Transverse colon (tissue), 4 donors: ENCODE measurements around the gene SERPINB10. TPM values are rescaled to one million over a fixed set of nuclear protein-coding genes. Genes with fewer than 3 reads are reported as not detected.

ENCODE experiments used
- DNase-seq: peaks from one replicate; pipeline ENCODE4 v3.0.0-alpha.2; 2019
- H3K27ac ChIP-seq, 4 donors: fragments of 200-600 bp; sonication (generic); 2 replicates each; pipeline ENCODE4 v1.5.1; 2016 to 2018; ENCODE audit warnings: inconsistent platforms in 4 of 4
- H3K27me3 ChIP-seq: fragments of 200-600 bp; sonication (generic); 2 replicates; pipeline ENCODE4 v1.5.1; 2017; ENCODE audit warnings: inconsistent platforms
- H3K36me3 ChIP-seq, 4 donors: fragments of 200-600 bp; sonication (generic); 2 replicates each; pipeline ENCODE4 v1.5.1; 2017 to 2019; ENCODE audit warnings: inconsistent platforms in 4 of 4
- H3K4me1 ChIP-seq, 4 donors: fragments of 200-600 bp; sonication (generic); 2 replicates each; pipeline ENCODE4 v1.5.1; 2017 to 2020; ENCODE audit warnings: inconsistent platforms in 4 of 4
- H3K4me3 ChIP-seq, 4 donors: fragments of 200-600 bp; sonication (generic); 1 replicate in 1 of 4; 2 replicates in 3 of 4; pipeline versions ENCODE4 v1.5.1 to v1.6.1; 2017 to 2019; ENCODE audit warnings: inconsistent platforms in 4 of 4
- H3K9me3 ChIP-seq, 2 donors: fragments of 200-600 bp; sonication (generic); 2 replicates each; pipeline ENCODE4 v1.5.1; 2017 to 2019; ENCODE audit warnings: inconsistent platforms in 2 of 2
- CTCF ChIP-seq, 5 experiments: fragments of 200-600 bp in 3 of 5; fragments of 450-650 bp in 2 of 5; sonication (generic) in 3 of 5; IDR thresholded peaks; 1 replicate in 2 of 5; 2 replicates in 3 of 5; pipeline ENCODE4 v1.5.1; 2016 to 2017; ENCODE audit warnings: antibody characterized with exemption in 5 of 5, inconsistent platforms in 3 of 5, mild to moderate bottlenecking in 2 of 5, moderate library complexity in 1 of 5
- EP300 ChIP-seq: sonication (generic); formaldehyde crosslinking; IDR thresholded peaks from one replicate; pipeline ENCODE4 v1.6.1; 2017; ENCODE audit warnings: antibody characterized with exemption, low read depth
- POLR2A ChIP-seq: fragments of 450-650 bp; IDR thresholded peaks from one replicate; pipeline ENCODE4 v1.6.1; 2016; ENCODE audit warnings: antibody characterized with exemption, mild to moderate bottlenecking, moderate library complexity
- POLR2AphosphoS5 ChIP-seq, 3 donors: sonication (generic); formaldehyde crosslinking; IDR thresholded peaks; one replicate each; pipeline ENCODE4 v1.6.1; 2016; ENCODE audit warnings: antibody characterized with exemption in 3 of 3
- WGBS, 2 donors: methylation state at CpG; one replicate each; pipeline ENCODE4 v1.1.5; 2018; ENCODE audit warnings: low coverage in 1 of 2; 5-methylcytosine and 5-hydroxymethylcytosine counted together
- in situ Hi-C, 4 donors: fragments of 200-750 bp; cut with MboI; loops; one replicate each; pipeline versions ENCODE4 v1.15.0 to v1.15.1; 2017; ENCODE audit warnings: low sequenced_read_pairs in 3 of 4, low pct_ligation_motif_present in 1 of 4, low pct_unique_long_range_greater_than_20kb in 1 of 4
- intact Hi-C: fragments of 100-400 bp; cut with DNase I; formaldehyde crosslinking; loops from one replicate; pipeline ENCODE4 v1.15.1; 2023; ENCODE audit warnings: low total_unique reads
- total RNA-seq, 4 donors: library from RNA; depleted of rRNA; stranded (reverse); fragments of >200 nt; gene quantifications; one replicate each; pipeline ENCODE4 v1.1.0, GENCODE V29; 2016

The SERPINB10 gene
- total RNA-seq: not detected

GRCh38 chr18:63907664-63908063, at the start of gene SERPINB10:
SERPINB10 (plus strand) TSS chr18:63907958; CDS start chr18:63915511, 7,553 bp downstream.
- no peaks in the 10 kb centered on the region for H3K36me3 ChIP-seq
- in situ Hi-C loops: no loop called here
- intact Hi-C loops: no loop called here

GRCh38 chr18:63858456-63858855, 49.3 kb upstream of the SERPINB10 start:
- H3K4me1 ChIP-seq: no peaks in the 10 kb centered on the region
- H3K36me3 ChIP-seq: no peaks in the 10 kb centered on the region
- intact Hi-C loops (no loop called here), in situ Hi-C loops (no loop called here)
- no peaks in the 10 kb centered on the region for H3K9me3 ChIP-seq
- WGBS, 2 donors: 35 to 57% methylated on average over 1 of the region's 1 CpG
- TF ChIP-seq POLR2AphosphoS5 (IDR thresholded peaks at IDR 0.05) (no peak), EP300 (no peak), CTCF (IDR thresholded peaks at IDR 0.05) (no peak), POLR2A (no peak)
- no peak overlapping the region for H3K27ac ChIP-seq
- no peak overlapping the region for H3K4me3 ChIP-seq
- DNase-seq: no peak
- no peaks in the 10 kb centered on the region for H3K27me3 ChIP-seq

More at GRCh38 chr18:63907664-63908063, at the start of gene SERPINB10:
- H3K4me3 ChIP-seq: no peak within 1 kb of the TSS
- H3K9me3 ChIP-seq: no peaks in the 10 kb centered on the region
- TF ChIP-seq POLR2AphosphoS5 (IDR thresholded peaks at IDR 0.05): no peak
- no peak for TF ChIP-seq POLR2A
- TF ChIP-seq EP300: no peak
- TF ChIP-seq CTCF (IDR thresholded peaks at IDR 0.05): no peak
- H3K4me1 ChIP-seq: no peaks in the 10 kb centered on the region
- no peak for DNase-seq
- no peaks in the 10 kb centered on the region for H3K27me3 ChIP-seq
- H3K27ac ChIP-seq: no peak within 1 kb of the TSS

GRCh38 chr18:63859781-63860475, 47.8 kb upstream of the SERPINB10 start:
- no peak for DNase-seq
- Histone ChIP-seq H3K4me3 (no peak overlapping the region), H3K27ac (no peak overlapping the region), H3K4me1 (no peaks in the 10 kb centered on the region), H3K36me3 (no peaks in the 10 kb centered on the region), H3K9me3 (no peaks in the 10 kb centered on the region), H3K27me3 (no peaks in the 10 kb centered on the region)
- 83% methylated on average over 2 of the region's 2 CpGs; no CpG with 5 or more reads in 1 of the 2 donors for WGBS, 2 donors
- intact Hi-C loops: no loop called here
- TF ChIP-seq POLR2A (no peak), POLR2AphosphoS5 (IDR thresholded peaks at IDR 0.05) (no peak), CTCF (IDR thresholded peaks at IDR 0.05) (no peak), EP300 (no peak)
- in situ Hi-C loops: loop anchor here in 1 of 4 donors (10.0 kb wide), 1 partner anchor 55 kb away; no protein-coding TSS in a partner anchor

GRCh38 chr18:63860531-63860930, 47.2 kb upstream of the SERPINB10 start:
- no peak for TF ChIP-seq EP300
- TF ChIP-seq CTCF (IDR thresholded peaks at IDR 0.05): no peak
- TF ChIP-seq POLR2AphosphoS5 (IDR thresholded peaks at IDR 0.05): no peak
- TF ChIP-seq POLR2A: no peak
- in situ Hi-C loops (loop anchor here in 1 of 4 donors (10.0 kb wide), 1 partner anchor 56 kb away; no protein-coding TSS in a partner anchor), intact Hi-C loops (no loop called here)
- H3K4me3 ChIP-seq: no peak overlapping the region
- DNase-seq: no peak
- no peaks in the 10 kb centered on the region for H3K4me1 ChIP-seq
- no peak overlapping the region for H3K27ac ChIP-seq
- 92% methylated on average over 2 of the region's 2 CpGs; no CpG with 5 or more reads in 1 of the 2 donors for WGBS, 2 donors
- H3K36me3 ChIP-seq: no peaks in the 10 kb centered on the region
- H3K27me3 ChIP-seq: no peaks in the 10 kb centered on the region
- H3K9me3 ChIP-seq: no peaks in the 10 kb centered on the region
